Measurements from ENCODE around the gene PGLYRP1.

GRCh38 chr19:45969676-45970075 lies 53.2 kb downstream of the PGLYRP1 start:
- no peak for TF ChIP-seq CTCF (conservative IDR thresholded peaks at IDR 0.05)
- TF ChIP-seq EZH2 (IDR thresholded peaks at IDR 0.05; ENCODE audit: low read depth): no peak
